ENCODE measurements around the gene UBAC2. TPM values are rescaled to one million over a fixed set of nuclear protein-coding genes. Genes with fewer than 3 reads are reported as not detected.

The UBAC2 gene
- total and polyA plus RNA-seq, 2 of the 4 experiments (the other 2 are of a cell fraction) = 20.8 to 36.3 TPM

DNA sequence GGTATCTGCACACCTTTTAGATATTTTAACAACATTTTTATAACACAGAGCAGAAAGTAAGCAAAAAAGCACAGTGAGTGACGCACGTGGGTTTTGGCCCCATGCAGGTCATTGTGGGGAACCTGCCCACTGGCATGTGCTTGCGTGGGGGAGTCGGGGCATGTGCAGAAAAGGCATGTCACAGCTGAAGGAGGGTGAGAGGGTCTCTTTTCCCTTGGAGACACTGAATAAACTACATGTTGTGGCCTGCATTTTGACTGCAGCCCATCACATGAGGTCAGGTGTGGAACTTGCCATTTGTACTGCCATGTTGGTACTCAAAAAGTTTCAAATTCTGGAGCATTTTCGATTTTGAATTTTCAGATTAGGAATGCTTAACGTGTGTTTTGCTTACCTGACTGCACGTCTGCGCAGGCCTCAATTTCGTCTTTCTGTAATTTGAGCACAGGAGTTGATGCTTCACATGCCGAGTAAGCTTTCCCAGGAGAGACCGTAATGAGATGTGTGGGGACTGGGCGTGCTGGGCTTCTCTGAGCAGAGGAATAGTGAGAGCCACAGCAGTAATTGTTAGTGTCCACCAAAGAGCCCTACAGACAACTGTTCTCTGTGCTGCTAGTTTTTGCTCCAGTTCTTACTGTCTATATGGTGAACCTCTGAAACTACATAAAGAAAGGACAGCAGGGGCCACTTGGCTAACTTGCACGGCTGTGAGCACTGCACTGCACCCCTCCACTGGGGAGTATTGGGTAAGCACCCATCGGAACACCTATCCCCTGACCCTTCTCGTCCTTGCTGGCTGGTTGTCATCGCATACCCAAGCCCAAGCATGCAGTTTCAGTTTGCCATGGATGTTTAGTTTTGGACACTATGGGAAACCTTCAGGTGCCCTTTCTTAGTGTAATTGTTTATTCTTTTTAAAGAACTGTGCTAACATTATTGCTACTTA lies 179.5 kb downstream of the UBAC2 start (continued):
- no peak for TF ChIP-seq CTCF (conservative IDR thresholded peaks at IDR 0.05; ENCODE audit: low read depth, low read length)

Data from IMR-90 (cell line).